Brain pericyte (primary cell): ENCODE data around the gene CALN1.
"Not testable (repeated sequence)": the region's sequence is repeated elsewhere in the genome, so short reads cannot be mapped to it uniquely, and the experiment has no call there.

Experiments
- DNase-seq: peaks from one replicate; pipeline ENCODE4 v3.0.0-alpha.2; 2012; ENCODE audit warnings: low read depth, low spot score

Gene CALN1

GRCh38 chr7:72098807-72099580 is 313.1 kb downstream of the CALN1 start:
- no peak for DNase-seq

- no peak for DNase-seq
Observed at GRCh38 chr7:72097226-72097625, 314.9 kb downstream of the CALN1 start.

GRCh38 chr7:72092769-72093168 is 319.4 kb downstream of the CALN1 start:
- DNase-seq: no peak

- no peak for DNase-seq
Observed at GRCh38 chr7:72087926-72088325, 324.2 kb downstream of the CALN1 start.

GRCh38 chr7:72080865-72081510 is 331.1 kb downstream of the CALN1 start:
- no peak for DNase-seq

GRCh38 chr7:72080341-72080766 is 331.8 kb downstream of the CALN1 start:
- DNase-seq: no peak

GRCh38 chr7:72078856-72079255 is 333.3 kb downstream of the CALN1 start:
- no peak for DNase-seq

- DNase-seq: no peak
Observed at GRCh38 chr7:72078301-72078700, 333.8 kb downstream of the CALN1 start.

- no peak for DNase-seq
Observed at GRCh38 chr7:72077786-72078185, 334.4 kb downstream of the CALN1 start.

- DNase-seq: no peak
Observed at GRCh38 chr7:72072901-72073300, 339.2 kb downstream of the CALN1 start.

GRCh38 chr7:72069263-72069662 is 342.9 kb downstream of the CALN1 start:
- no peak for DNase-seq

- not testable (repeated sequence) for DNase-seq
Observed at GRCh38 chr7:72065764-72066163, 346.4 kb downstream of the CALN1 start.

GRCh38 chr7:72064916-72065315 is 347.2 kb downstream of the CALN1 start:
- no peak for DNase-seq

- DNase-seq: no peak
Observed at GRCh38 chr7:72063330-72063729, 348.8 kb downstream of the CALN1 start.

- DNase-seq: no peak
Observed at GRCh38 chr7:72062666-72063065, 349.5 kb downstream of the CALN1 start.

GRCh38 chr7:72059925-72060324 is 352.2 kb downstream of the CALN1 start:
- no peak for DNase-seq

- no peak for DNase-seq
Observed at GRCh38 chr7:72058579-72058978, 353.6 kb downstream of the CALN1 start.

GRCh38 chr7:72057796-72058195 is 354.3 kb downstream of the CALN1 start:
- DNase-seq: no peak

GRCh38 chr7:72057231-72057630 is 354.9 kb downstream of the CALN1 start:
- no peak for DNase-seq

- DNase-seq: no peak
Observed at GRCh38 chr7:72055426-72055825, 356.7 kb downstream of the CALN1 start.

- DNase-seq: no peak
Observed at GRCh38 chr7:72053292-72053691, 358.8 kb downstream of the CALN1 start.

GRCh38 chr7:72048420-72048819 is 363.7 kb downstream of the CALN1 start:
- no peak for DNase-seq

GRCh38 chr7:72042855-72043254 is 369.3 kb downstream of the CALN1 start:
- DNase-seq: no peak
